Suprapubic skin (tissue), 4 donors: ENCODE data around the gene CFL2. TPM values are rescaled to one million over a fixed set of nuclear protein-coding genes. Genes with fewer than 3 reads are reported as not detected.

Experiments used
- DNase-seq, 2 donors: peaks; one replicate each; pipeline ENCODE4 v3.0.0-alpha.2; 2019; ENCODE audit warnings: low spot score in 2 of 2
- H3K27ac ChIP-seq: fragments of 200-600 bp; sonication (generic); one replicate; pipeline ENCODE4 v1.5.1; 2019
- H3K27me3 ChIP-seq: fragments of 200-600 bp; sonication (generic); one replicate; pipeline ENCODE4 v1.5.1; 2019
- H3K36me3 ChIP-seq: fragments of 200-600 bp; sonication (generic); one replicate; pipeline ENCODE4 v1.5.1; 2019
- H3K4me1 ChIP-seq: fragments of 200-600 bp; sonication (generic); one replicate; pipeline ENCODE4 v1.5.1; 2019
- H3K4me3 ChIP-seq: fragments of 200-600 bp; sonication (generic); one replicate; pipeline ENCODE4 v1.5.1; 2019; ENCODE audit warnings: mild to moderate bottlenecking
- H3K9me3 ChIP-seq: fragments of 200-600 bp; sonication (generic); one replicate; pipeline ENCODE4 v1.5.1; 2019
- EP300 ChIP-seq: sonication (generic); formaldehyde crosslinking; IDR thresholded peaks from one replicate; pipeline ENCODE4 v1.6.1; 2017; ENCODE audit warnings: antibody characterized with exemption
- POLR2A ChIP-seq, 2 donors: fragments of 450-650 bp; IDR thresholded peaks; one replicate each; pipeline ENCODE4 v1.6.1; 2017; ENCODE audit warnings: antibody characterized with exemption in 2 of 2, mild to moderate bottlenecking in 2 of 2, moderate library complexity in 2 of 2
- POLR2AphosphoS5 ChIP-seq, 3 donors: sonication (generic); formaldehyde crosslinking; IDR thresholded peaks; one replicate each; pipeline ENCODE4 v1.6.1; 2017; ENCODE audit warnings: antibody characterized with exemption in 3 of 3
- WGBS: methylation state at CpG from one replicate; pipeline ENCODE4 v1.1.5; 2018; 5-methylcytosine and 5-hydroxymethylcytosine counted together
- total RNA-seq, 4 donors: library from RNA; depleted of rRNA; stranded (reverse); fragments of >200 nt; gene quantifications; one replicate each; pipeline ENCODE4 v1.1.0, GENCODE V29; 2016
- TF ChIP-seq, protein P1 (sequence below), 2 donors: fragments of 200-600 bp in 1 of 2; fragments of 450-650 bp in 1 of 2; sonication (generic) in 1 of 2; IDR thresholded peaks; one replicate each; pipeline ENCODE4 v1.5.1; 2016 to 2019; ENCODE audit warnings: antibody characterized with exemption in 2 of 2, mild to moderate bottlenecking in 1 of 2, moderate library complexity in 1 of 2

The CFL2 gene
- total RNA-seq, 4 donors from 2014 or later, result 3.7 to 23.9 (median 8.7) TPM

DNA sequence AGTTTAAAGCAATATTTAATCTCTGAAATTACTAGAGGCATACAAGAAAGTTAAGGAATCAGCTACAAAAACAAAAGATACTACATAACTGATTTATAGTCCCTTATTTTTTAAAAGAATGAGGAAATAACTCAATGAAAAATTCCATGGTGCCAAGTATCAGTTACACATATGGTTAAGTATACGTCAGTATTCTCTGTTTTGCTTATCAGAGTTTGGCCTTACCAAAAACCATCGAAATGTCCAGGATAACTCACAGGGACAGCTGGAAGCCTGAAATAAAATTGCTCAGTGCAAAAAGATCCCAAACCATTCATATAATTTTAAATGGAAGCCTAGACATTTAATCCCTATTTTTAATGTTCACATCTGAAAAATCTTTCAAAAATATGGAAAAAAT, 3.6 kb downstream of the CFL2 start:
- Histone ChIP-seq H3K27me3 (no peaks in the 10 kb centered on the region), H3K4me3 (no peak overlapping the region), H3K27ac (no peak overlapping the region), H3K36me3 (no peaks in the 10 kb centered on the region), H3K9me3 (no peaks in the 10 kb centered on the region), H3K4me1 (peaks cover 45% of the 10 kb centered on the region)
- TF ChIP-seq POLR2A (IDR thresholded peaks at IDR 0.05), result no peak
- TF ChIP-seq, protein P1, sequence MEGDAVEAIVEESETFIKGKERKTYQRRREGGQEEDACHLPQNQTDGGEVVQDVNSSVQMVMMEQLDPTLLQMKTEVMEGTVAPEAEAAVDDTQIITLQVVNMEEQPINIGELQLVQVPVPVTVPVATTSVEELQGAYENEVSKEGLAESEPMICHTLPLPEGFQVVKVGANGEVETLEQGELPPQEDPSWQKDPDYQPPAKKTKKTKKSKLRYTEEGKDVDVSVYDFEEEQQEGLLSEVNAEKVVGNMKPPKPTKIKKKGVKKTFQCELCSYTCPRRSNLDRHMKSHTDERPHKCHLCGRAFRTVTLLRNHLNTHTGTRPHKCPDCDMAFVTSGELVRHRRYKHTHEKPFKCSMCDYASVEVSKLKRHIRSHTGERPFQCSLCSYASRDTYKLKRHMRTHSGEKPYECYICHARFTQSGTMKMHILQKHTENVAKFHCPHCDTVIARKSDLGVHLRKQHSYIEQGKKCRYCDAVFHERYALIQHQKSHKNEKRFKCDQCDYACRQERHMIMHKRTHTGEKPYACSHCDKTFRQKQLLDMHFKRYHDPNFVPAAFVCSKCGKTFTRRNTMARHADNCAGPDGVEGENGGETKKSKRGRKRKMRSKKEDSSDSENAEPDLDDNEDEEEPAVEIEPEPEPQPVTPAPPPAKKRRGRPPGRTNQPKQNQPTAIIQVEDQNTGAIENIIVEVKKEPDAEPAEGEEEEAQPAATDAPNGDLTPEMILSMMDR (IDR thresholded peaks at IDR 0.05), result no peak
- TF ChIP-seq POLR2AphosphoS5 (IDR thresholded peaks at IDR 0.05), result no peak
- no peak for TF ChIP-seq EP300
- WGBS, result 56% methylated on average over 2 of the region's 2 CpGs
- DNase-seq, result no peak

DNA sequence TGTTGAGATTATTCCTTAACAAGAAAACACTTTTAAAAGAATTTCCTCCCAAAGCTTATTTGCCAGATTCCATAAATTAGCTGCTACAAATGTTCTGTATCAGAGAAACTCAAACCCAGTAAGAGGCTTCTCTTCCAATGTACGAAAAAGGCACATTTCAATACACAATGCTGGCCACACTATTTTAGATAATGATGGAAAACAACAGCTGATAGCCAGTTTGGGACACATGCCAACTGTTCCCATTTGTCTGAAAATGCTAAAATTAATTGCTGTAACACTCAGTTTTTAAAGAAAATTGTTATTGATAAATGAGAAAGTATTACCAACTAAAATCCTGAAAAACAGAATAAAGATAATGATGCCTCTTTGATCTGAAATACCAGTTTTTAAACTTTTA, 4.4 kb downstream of the CFL2 start:
- DNase-seq, result no peak
- Histone ChIP-seq H3K36me3 (no peaks in the 10 kb centered on the region), H3K27ac (no peak overlapping the region), H3K9me3 (no peaks in the 10 kb centered on the region), H3K4me1 (peaks cover 38% of the 10 kb centered on the region), H3K4me3 (no peak overlapping the region), H3K27me3 (no peaks in the 10 kb centered on the region)
- WGBS, result 81% methylated on average over 1 of the region's 1 CpG
- TF ChIP-seq POLR2AphosphoS5 (IDR thresholded peaks at IDR 0.05) (no peak), POLR2A (IDR thresholded peaks at IDR 0.05) (no peak), EP300 (no peak)
- TF ChIP-seq, protein P1 (IDR thresholded peaks at IDR 0.05), result no peak

DNA sequence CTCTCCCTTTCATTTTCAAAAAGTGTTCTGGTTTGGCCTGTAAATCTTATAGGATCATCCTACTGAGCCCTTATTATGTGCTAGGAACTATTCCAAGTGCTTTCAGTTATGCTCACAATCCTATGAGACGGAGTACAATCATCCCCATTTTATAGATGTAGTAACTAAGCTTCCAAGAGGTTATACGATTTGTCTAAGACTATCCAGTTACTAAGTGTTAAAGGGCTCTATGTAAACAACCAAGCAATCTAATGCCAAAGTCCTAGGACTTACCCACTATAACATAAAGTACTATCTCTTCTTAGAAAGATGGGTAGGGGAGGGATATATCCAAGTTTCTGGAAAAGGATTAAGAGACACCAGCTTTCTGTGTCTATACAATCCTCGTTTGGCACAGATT, 6.7 kb downstream of the CFL2 start:
- H3K4me3 ChIP-seq, result no peak overlapping the region
- DNase-seq, result no peak
- WGBS, result 90% methylated on average over 3 of the region's 3 CpGs
- H3K9me3 ChIP-seq, result no peaks in the 10 kb centered on the region
- TF ChIP-seq POLR2AphosphoS5 (IDR thresholded peaks at IDR 0.05) (no peak), EP300 (no peak), POLR2A (IDR thresholded peaks at IDR 0.05) (no peak)
- H3K36me3 ChIP-seq, result no peaks in the 10 kb centered on the region
- no peak overlapping the region for H3K27ac ChIP-seq
- no peaks in the 10 kb centered on the region for H3K27me3 ChIP-seq
- peaks cover 24% of the 10 kb centered on the region for H3K4me1 ChIP-seq

DNA sequence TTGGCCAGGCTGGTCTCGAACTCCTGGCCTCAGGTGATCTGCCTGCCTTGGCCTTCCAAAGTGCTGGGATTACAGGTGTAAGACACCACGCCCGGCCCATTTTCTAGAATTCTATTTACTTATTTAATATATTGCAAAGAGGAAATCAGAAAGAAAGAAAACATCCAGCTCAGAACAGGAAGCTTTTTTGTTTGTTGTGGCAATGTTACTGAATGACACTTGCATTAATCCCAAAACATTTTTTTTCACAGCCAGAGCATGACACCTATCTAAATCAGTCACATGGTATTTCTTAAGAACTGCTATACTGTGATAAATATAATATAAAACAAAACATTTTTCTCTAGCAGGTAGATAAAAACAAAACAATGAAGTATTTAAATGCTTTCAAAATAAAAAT, 12.6 kb downstream of the CFL2 start:
- Histone ChIP-seq H3K27me3 (no peaks in the 10 kb centered on the region), H3K27ac (no peak overlapping the region), H3K9me3 (no peaks in the 10 kb centered on the region), H3K4me3 (no peak overlapping the region), H3K4me1 (peaks cover 14% of the 10 kb centered on the region), H3K36me3 (no peaks in the 10 kb centered on the region)
- 97% methylated on average over 3 of the region's 3 CpGs for WGBS
- no peak for DNase-seq
- TF ChIP-seq POLR2AphosphoS5 (IDR thresholded peaks at IDR 0.05) (no peak), POLR2A (IDR thresholded peaks at IDR 0.05) (no peak), EP300 (no peak)
- TF ChIP-seq, protein P1 (IDR thresholded peaks at IDR 0.05), result no peak

DNA sequence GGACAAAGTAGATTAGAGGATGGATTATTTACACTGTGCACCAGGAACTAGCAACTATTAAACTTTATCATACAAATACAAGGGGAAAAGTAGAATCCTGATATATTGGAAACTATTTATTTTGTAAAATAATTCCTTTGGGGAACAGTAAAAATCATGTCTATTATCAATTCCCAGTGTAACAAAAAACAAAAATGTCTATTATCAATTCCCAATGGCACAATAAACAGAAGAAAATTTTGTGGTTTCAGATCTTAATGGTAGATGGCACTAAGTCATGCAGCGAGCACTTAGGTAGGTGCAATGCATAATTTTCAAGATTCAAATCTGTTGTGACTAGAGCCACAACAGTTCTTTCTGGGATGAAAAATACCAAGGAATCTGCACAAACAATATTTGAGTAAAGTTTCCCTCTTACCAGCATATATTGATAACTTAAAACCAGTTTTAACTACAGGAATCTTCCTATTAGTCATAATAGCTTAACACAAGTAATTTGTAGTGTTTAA, 13.7 kb downstream of the CFL2 start:
- no peak for DNase-seq
- Histone ChIP-seq H3K4me1 (peaks cover 14% of the 10 kb centered on the region), H3K36me3 (no peaks in the 10 kb centered on the region), H3K4me3 (no peak overlapping the region), H3K27me3 (no peaks in the 10 kb centered on the region), H3K9me3 (no peaks in the 10 kb centered on the region), H3K27ac (no peak overlapping the region)
- TF ChIP-seq POLR2AphosphoS5 (IDR thresholded peaks at IDR 0.05) (no peak), POLR2A (IDR thresholded peaks at IDR 0.05) (no peak), EP300 (no peak)
- TF ChIP-seq, protein P1 (IDR thresholded peaks at IDR 0.05), result no peak
- 87% methylated on average over 1 of the region's 1 CpG for WGBS
